ENCODE results near the gene KIF11.
A peak's percentile ranks its signal among the peaks of the same experiment; 100 is the strongest.

- TF ChIP-seq, protein P1, sequence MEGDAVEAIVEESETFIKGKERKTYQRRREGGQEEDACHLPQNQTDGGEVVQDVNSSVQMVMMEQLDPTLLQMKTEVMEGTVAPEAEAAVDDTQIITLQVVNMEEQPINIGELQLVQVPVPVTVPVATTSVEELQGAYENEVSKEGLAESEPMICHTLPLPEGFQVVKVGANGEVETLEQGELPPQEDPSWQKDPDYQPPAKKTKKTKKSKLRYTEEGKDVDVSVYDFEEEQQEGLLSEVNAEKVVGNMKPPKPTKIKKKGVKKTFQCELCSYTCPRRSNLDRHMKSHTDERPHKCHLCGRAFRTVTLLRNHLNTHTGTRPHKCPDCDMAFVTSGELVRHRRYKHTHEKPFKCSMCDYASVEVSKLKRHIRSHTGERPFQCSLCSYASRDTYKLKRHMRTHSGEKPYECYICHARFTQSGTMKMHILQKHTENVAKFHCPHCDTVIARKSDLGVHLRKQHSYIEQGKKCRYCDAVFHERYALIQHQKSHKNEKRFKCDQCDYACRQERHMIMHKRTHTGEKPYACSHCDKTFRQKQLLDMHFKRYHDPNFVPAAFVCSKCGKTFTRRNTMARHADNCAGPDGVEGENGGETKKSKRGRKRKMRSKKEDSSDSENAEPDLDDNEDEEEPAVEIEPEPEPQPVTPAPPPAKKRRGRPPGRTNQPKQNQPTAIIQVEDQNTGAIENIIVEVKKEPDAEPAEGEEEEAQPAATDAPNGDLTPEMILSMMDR (conservative IDR thresholded peaks at IDR 0.05; ENCODE audit: low read depth in 2 of 2), result peak; percentile 11 to 49; a peak in 3 of 4 replicates
- TF ChIP-seq NANOG (IDR thresholded peaks at IDR 0.05; ENCODE audit: borderline replicate concordance) (no peak), EZH2 (IDR thresholded peaks at IDR 0.05; ENCODE audit: low read depth, unreplicated experiment) (no peak), REST (IDR thresholded peaks at IDR 0.05; ENCODE audit: unreplicated experiment) (no peak), JUNB (IDR thresholded peaks at IDR 0.05; ENCODE audit: unreplicated experiment) (no peak)
- TF ChIP-seq, protein P2, sequence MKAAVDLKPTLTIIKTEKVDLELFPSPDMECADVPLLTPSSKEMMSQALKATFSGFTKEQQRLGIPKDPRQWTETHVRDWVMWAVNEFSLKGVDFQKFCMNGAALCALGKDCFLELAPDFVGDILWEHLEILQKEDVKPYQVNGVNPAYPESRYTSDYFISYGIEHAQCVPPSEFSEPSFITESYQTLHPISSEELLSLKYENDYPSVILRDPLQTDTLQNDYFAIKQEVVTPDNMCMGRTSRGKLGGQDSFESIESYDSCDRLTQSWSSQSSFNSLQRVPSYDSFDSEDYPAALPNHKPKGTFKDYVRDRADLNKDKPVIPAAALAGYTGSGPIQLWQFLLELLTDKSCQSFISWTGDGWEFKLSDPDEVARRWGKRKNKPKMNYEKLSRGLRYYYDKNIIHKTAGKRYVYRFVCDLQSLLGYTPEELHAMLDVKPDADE (IDR thresholded peaks at IDR 0.05), result no peak
Measured at GRCh38 chr10:92574548-92575261, 18.2 kb upstream of the KIF11 start.

Data from GM23338 (cell line).